NCI-H2107 (cell line): ENCODE measurements around the gene RAB35.

Experiments used
- DNase-seq: peaks from one replicate; lab custom pipeline; 2025; lab: John Stamatoyannopoulos, UW

Gene RAB35

GRCh38 chr12:120116441-120116791 lies at the start of gene RAB35:
RAB35 (minus strand) TSS chr12:120116753; CDS start chr12:120116650, 103 bp downstream.
- no peak for DNase-seq

- no peak for DNase-seq
Measured at GRCh38 chr12:120164293-120164692, 47.7 kb upstream of the RAB35 start.

GRCh38 chr12:120162763-120163162 lies 46.2 kb upstream of the RAB35 start:
- DNase-seq = no peak

GRCh38 chr12:120161852-120162251 lies 45.3 kb upstream of the RAB35 start:
- DNase-seq = no peak

GRCh38 chr12:120159509-120160237 lies 43.1 kb upstream of the RAB35 start:
- DNase-seq = no peak

GRCh38 chr12:120158351-120158750 lies 41.8 kb upstream of the RAB35 start:
- DNase-seq = no peak

GRCh38 chr12:120157678-120158077 lies 41.1 kb upstream of the RAB35 start:
- DNase-seq = no peak

GRCh38 chr12:120156315-120157259 lies 40.0 kb upstream of the RAB35 start:
- no peak for DNase-seq

GRCh38 chr12:120155072-120155471 lies 38.5 kb upstream of the RAB35 start:
- no peak for DNase-seq

GRCh38 chr12:120150919-120151525 lies 34.5 kb upstream of the RAB35 start:
- DNase-seq = no peak

GRCh38 chr12:120148011-120148410 lies 31.5 kb upstream of the RAB35 start:
- no peak for DNase-seq

GRCh38 chr12:120145164-120145563 lies 28.6 kb upstream of the RAB35 start:
- no peak for DNase-seq

- DNase-seq = no peak
Measured at GRCh38 chr12:120144215-120144614, 27.7 kb upstream of the RAB35 start.

- no peak for DNase-seq
Measured at GRCh38 chr12:120142231-120142877, 25.8 kb upstream of the RAB35 start.

GRCh38 chr12:120141336-120141735 lies 24.8 kb upstream of the RAB35 start:
- DNase-seq = no peak

- no peak for DNase-seq
Measured at GRCh38 chr12:120140603-120141002, 24.1 kb upstream of the RAB35 start.

- no peak for DNase-seq
Measured at GRCh38 chr12:120139958-120140357, 23.4 kb upstream of the RAB35 start.

GRCh38 chr12:120138366-120138765 lies 21.8 kb upstream of the RAB35 start:
- no peak for DNase-seq

- no peak for DNase-seq
Measured at GRCh38 chr12:120137833-120138232, 21.3 kb upstream of the RAB35 start.

- DNase-seq = no peak
Measured at GRCh38 chr12:120136093-120136770, 19.7 kb upstream of the RAB35 start.

GRCh38 chr12:120134307-120134980 lies 17.9 kb upstream of the RAB35 start:
- DNase-seq = no peak
